Stomach (tissue), 4 donors: ENCODE measurements around the gene B3GNT3.

Experiments used
- CTCF ChIP-seq, 7 experiments: fragments of 450-650 bp in 4 of 7; fragments of 200-600 bp in 3 of 7; sonication (generic) in 3 of 7; IDR thresholded peaks; one replicate each; pipeline ENCODE4 v1.5.1; 2016 to 2019; ENCODE audit warnings: antibody characterized with exemption in 7 of 7, control low read depth in 2 of 7, mild to moderate bottlenecking in 1 of 7
- POLR2A ChIP-seq, 4 donors: fragments of 450-650 bp; IDR thresholded peaks; one replicate each; pipeline ENCODE4 v1.6.1; 2016; ENCODE audit warnings: antibody characterized with exemption in 4 of 4, control low read depth in 2 of 4, mild to moderate bottlenecking in 1 of 4, moderate library complexity in 1 of 4
- POLR2AphosphoS5 ChIP-seq, 3 donors: sonication (generic); formaldehyde crosslinking; IDR thresholded peaks; one replicate each; pipeline ENCODE4 v1.6.1; 2016; ENCODE audit warnings: antibody characterized with exemption in 3 of 3

- TF ChIP-seq CTCF (IDR thresholded peaks at IDR 0.05): peak in 1 of 7 experiments; percentile 27
- no peak for TF ChIP-seq POLR2A (IDR thresholded peaks at IDR 0.05)
- TF ChIP-seq POLR2AphosphoS5 (IDR thresholded peaks at IDR 0.05): no peak
These were observed 19.6 kb upstream of the B3GNT3 start for GRCh38 chr19:17775245-17775927.
